NCI-H526 (cell line): Measurements from ENCODE around the gene CDR2.
"Not testable (repeated sequence)": the region's sequence is repeated elsewhere in the genome, so short reads cannot be mapped to it uniquely, and the experiment has no call there.

Experiments used
- DNase-seq, 2 experiments: peaks; one replicate each; lab custom pipeline; 2025; lab: John Stamatoyannopoulos, UW

The CDR2 gene

GRCh38 chr16:22307838-22308237 is 66.6 kb downstream of the CDR2 start:
- no peak for DNase-seq

- no peak for DNase-seq
Measured at GRCh38 chr16:22306788-22307187, 67.6 kb downstream of the CDR2 start.

- no peak for DNase-seq
Measured at GRCh38 chr16:22304411-22304810, 70.0 kb downstream of the CDR2 start.

- no peak for DNase-seq
Measured at GRCh38 chr16:22302776-22303363, 71.5 kb downstream of the CDR2 start.

- DNase-seq = not testable (repeated sequence)
Measured at GRCh38 chr16:22301423-22301822, 73.0 kb downstream of the CDR2 start.

- peak; percentile 7 to 36 for DNase-seq
Measured at GRCh38 chr16:22300427-22301071, 73.9 kb downstream of the CDR2 start.

GRCh38 chr16:22299036-22299435 is 75.4 kb downstream of the CDR2 start:
- DNase-seq = no peak

GRCh38 chr16:22297871-22298733 is 76.3 kb downstream of the CDR2 start:
- DNase-seq = peak; percentile 91 to 92

- DNase-seq = peak; percentile 94 to 98
Measured at GRCh38 chr16:22297114-22297870, 77.1 kb downstream of the CDR2 start, which contains the start of gene POLR3E. POLR3E (plus strand) TSS chr16:22297409; CDS start chr16:22302969, 5,560 bp downstream.

GRCh38 chr16:22296225-22297113 is 78.0 kb downstream of the CDR2 start:
- peak; percentile 2 to 54 for DNase-seq
